ENCODE measurements around the gene RPS6KA4. TPM values are rescaled to one million over a fixed set of nuclear protein-coding genes. Genes with fewer than 3 reads are reported as not detected.
A peak's percentile ranks its signal among the peaks of the same experiment; 100 is the strongest.

The RPS6KA4 gene
- total and polyA plus RNA-seq, 2 of the 13 experiments (the other 11 are each of a cell fraction or from before 2014, with no cell fraction given) = 8.9 to 14.2 TPM

- TF ChIP-seq RERE (CRISPR knock-in tag; IDR thresholded peaks at IDR 0.05; ENCODE audit: low read depth) = no peak
- TF ChIP-seq CENPX (CRISPR knock-in tag; IDR thresholded peaks at IDR 0.05) = no peak
- TF ChIP-seq EHMT2 (IDR thresholded peaks at IDR 0.05; ENCODE audit: borderline replicate concordance, low read depth, low read length) = no peak
- TF ChIP-seq ZNF382 (CRISPR knock-in tag; IDR thresholded peaks at IDR 0.05; ENCODE audit: borderline replicate concordance) = no peak
- peak; percentile 23; the same call in 1 of the 2 replicates for TF ChIP-seq ZFP91 (CRISPR knock-in tag; IDR thresholded peaks at IDR 0.05; ENCODE audit: borderline replicate concordance)
- TF ChIP-seq FOXM1 (CRISPR knock-in tag; IDR thresholded peaks at IDR 0.05) = no peak
- no peak for TF ChIP-seq KLF11 (CRISPR knock-in tag; IDR thresholded peaks at IDR 0.05)
- no peak; the same call in 1 of the 2 replicates for TF ChIP-seq ESRRA (CRISPR knock-in tag; IDR thresholded peaks at IDR 0.05; ENCODE audit: low read depth)
- no peak for TF ChIP-seq AKAP8 (CRISPR knock-in tag; IDR thresholded peaks at IDR 0.05)
- no peak for TF ChIP-seq RAD51 (IDR thresholded peaks at IDR 0.05; ENCODE audit: borderline replicate concordance)
- no peak for TF ChIP-seq THYN1 (CRISPR knock-in tag; IDR thresholded peaks at IDR 0.05; ENCODE audit: borderline replicate concordance, low read depth)
- peak; percentile 77 for TF ChIP-seq NR0B2 (CRISPR knock-in tag; IDR thresholded peaks at IDR 0.05)
- TF ChIP-seq GATAD1 (CRISPR knock-in tag; IDR thresholded peaks at IDR 0.05) = peak; percentile 92
- no peak for TF ChIP-seq TSC22D2 (CRISPR knock-in tag; IDR thresholded peaks at IDR 0.05; ENCODE audit: borderline replicate concordance)
- TF ChIP-seq PBX2 (CRISPR knock-in tag; IDR thresholded peaks at IDR 0.05) = no peak
- no peak for TF ChIP-seq TRAFD1 (CRISPR knock-in tag; IDR thresholded peaks at IDR 0.05; ENCODE audit: borderline replicate concordance)
- no peak for TF ChIP-seq NCOA5 (CRISPR knock-in tag; IDR thresholded peaks at IDR 0.05)
- TF ChIP-seq SRF (IDR thresholded peaks at IDR 0.05; ENCODE audit: low read depth, low read length) = no peak
Measured at GRCh38 chr11:64317325-64317960, 41.5 kb upstream of the RPS6KA4 start, which contains the start of gene TRMT112 (continued).
